ENCODE results near the gene NOP9.

DNA sequence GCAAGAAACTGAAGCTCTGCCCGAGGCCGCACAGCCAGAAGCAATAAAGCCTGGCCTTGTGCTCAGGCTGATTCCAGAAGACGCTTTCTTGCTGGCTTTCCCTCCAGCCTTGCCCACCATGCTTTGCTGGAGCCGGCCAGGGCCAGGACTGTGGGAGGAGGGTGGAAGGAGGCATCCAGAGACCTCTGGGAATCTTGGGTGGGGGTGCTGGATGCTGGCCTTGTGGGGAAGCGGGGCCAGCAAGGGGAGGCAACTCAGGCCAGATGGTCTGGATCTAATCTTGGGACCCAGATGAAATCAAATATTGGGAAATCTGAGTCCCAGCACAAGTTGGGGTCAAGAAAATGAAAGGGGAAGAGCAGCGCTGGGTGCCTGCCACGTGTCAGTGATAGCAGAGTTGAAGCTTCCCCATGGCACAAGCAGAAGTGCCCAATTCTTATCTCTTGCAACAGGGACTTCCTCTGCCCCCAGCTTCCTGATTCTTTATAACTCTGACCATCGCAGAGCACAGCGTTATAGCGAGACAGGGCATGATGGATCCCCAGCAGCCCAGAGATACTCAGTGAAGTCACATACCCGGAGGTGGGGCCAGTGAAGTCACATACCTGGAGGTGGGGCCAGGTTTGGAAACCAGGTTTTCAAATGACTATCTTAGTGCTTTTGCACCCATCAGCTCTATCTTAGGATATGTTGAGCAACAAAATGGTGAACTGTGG, 21.9 kb upstream of the NOP9 start:
- TF ChIP-seq, protein P1, sequence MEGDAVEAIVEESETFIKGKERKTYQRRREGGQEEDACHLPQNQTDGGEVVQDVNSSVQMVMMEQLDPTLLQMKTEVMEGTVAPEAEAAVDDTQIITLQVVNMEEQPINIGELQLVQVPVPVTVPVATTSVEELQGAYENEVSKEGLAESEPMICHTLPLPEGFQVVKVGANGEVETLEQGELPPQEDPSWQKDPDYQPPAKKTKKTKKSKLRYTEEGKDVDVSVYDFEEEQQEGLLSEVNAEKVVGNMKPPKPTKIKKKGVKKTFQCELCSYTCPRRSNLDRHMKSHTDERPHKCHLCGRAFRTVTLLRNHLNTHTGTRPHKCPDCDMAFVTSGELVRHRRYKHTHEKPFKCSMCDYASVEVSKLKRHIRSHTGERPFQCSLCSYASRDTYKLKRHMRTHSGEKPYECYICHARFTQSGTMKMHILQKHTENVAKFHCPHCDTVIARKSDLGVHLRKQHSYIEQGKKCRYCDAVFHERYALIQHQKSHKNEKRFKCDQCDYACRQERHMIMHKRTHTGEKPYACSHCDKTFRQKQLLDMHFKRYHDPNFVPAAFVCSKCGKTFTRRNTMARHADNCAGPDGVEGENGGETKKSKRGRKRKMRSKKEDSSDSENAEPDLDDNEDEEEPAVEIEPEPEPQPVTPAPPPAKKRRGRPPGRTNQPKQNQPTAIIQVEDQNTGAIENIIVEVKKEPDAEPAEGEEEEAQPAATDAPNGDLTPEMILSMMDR (conservative IDR thresholded peaks at IDR 0.05; ENCODE audit: low read depth, low read length), result no peak
- TF ChIP-seq EZH2 (IDR thresholded peaks at IDR 0.05; ENCODE audit: borderline replicate concordance, low read depth, low read length, poor library complexity, severe bottlenecking), result no peak
